Stimulated activated CD4-positive, alpha-beta T cell treated with anti-CD3 and anti-CD28 coated beads, Interleukin-4, amount 100 ng/mL, for 24 hours (primary cell): ENCODE results near the gene SCARB1.
"Not testable (repeated sequence)": the region's sequence is repeated elsewhere in the genome, so short reads cannot be mapped to it uniquely, and the experiment has no call there.

ENCODE experiments used
- DNase-seq: peaks from one replicate; pipeline ENCODE4 v3.0.0-alpha.2; 2020

The SCARB1 gene

GRCh38 chr12:124863416-124864325 is at the start of gene SCARB1:
SCARB1 (minus strand) TSS chr12:124863864; CDS start chr12:124863720, 144 bp downstream.
- peak; percentile 71 for DNase-seq

- not testable (repeated sequence) for DNase-seq
Observed at GRCh38 chr12:124912529-124913287, 49.0 kb upstream of the SCARB1 start.

- not testable (repeated sequence) for DNase-seq
Observed at GRCh38 chr12:124911521-124911920, 47.9 kb upstream of the SCARB1 start.

GRCh38 chr12:124910561-124911478 is 47.2 kb upstream of the SCARB1 start:
- DNase-seq = no peak

- DNase-seq = no peak
Observed at GRCh38 chr12:124909831-124910560, 46.3 kb upstream of the SCARB1 start.

- peak; percentile 94 for DNase-seq
Observed at GRCh38 chr12:124906606-124907261, 43.1 kb upstream of the SCARB1 start.

- no peak for DNase-seq
Observed at GRCh38 chr12:124904306-124905098, 40.8 kb upstream of the SCARB1 start.

- no peak for DNase-seq
Observed at GRCh38 chr12:124902916-124903315, 39.3 kb upstream of the SCARB1 start.

- no peak for DNase-seq
Observed at GRCh38 chr12:124901003-124901402, 37.3 kb upstream of the SCARB1 start.

- not testable (repeated sequence) for DNase-seq
Observed at GRCh38 chr12:124900345-124900795, 36.7 kb upstream of the SCARB1 start.

GRCh38 chr12:124898923-124899294 is 35.2 kb upstream of the SCARB1 start:
- DNase-seq = no peak

- peak; percentile 71 for DNase-seq
Observed at GRCh38 chr12:124898200-124898922, 34.7 kb upstream of the SCARB1 start.

GRCh38 chr12:124896461-124896860 is 32.8 kb upstream of the SCARB1 start:
- no peak for DNase-seq

GRCh38 chr12:124893792-124894516 is 30.3 kb upstream of the SCARB1 start:
- no peak for DNase-seq

GRCh38 chr12:124888260-124888659 is 24.6 kb upstream of the SCARB1 start:
- no peak for DNase-seq

- not testable (repeated sequence) for DNase-seq
Observed at GRCh38 chr12:124887766-124888165, 24.1 kb upstream of the SCARB1 start.

- no peak for DNase-seq
Observed at GRCh38 chr12:124884587-124885438, 21.1 kb upstream of the SCARB1 start.
